Right lobe of liver (tissue), 6 donors: Measurements from ENCODE around the gene ASPG. TPM values are rescaled to one million over a fixed set of nuclear protein-coding genes. Genes with fewer than 3 reads are reported as not detected.

Experiments
- ATAC-seq, 4 donors: fragments of 200-7000 bp; cut with Tn5 transposase; one replicate each; pipeline ENCODE4 v1.9.1; 2020; ENCODE audit warnings: mild to moderate bottlenecking in 4 of 4, moderate library complexity in 4 of 4
- DNase-seq, 3 donors: peaks; one replicate each; pipeline ENCODE4 v3.0.0-alpha.2; 2020
- H3K27ac ChIP-seq, 3 donors: fragments of 200-600 bp; one replicate each; pipeline ENCODE4 v1.8.0; 2022
- H3K27me3 ChIP-seq, 2 donors: fragments of 200-600 bp; one replicate each; pipeline ENCODE4 v1.8.0; 2022
- H3K36me3 ChIP-seq, 4 donors: fragments of 200-600 bp; sonication (generic) in 1 of 4; one replicate each; pipeline versions ENCODE4 v1.5.1 to v1.8.0; 2017 to 2022; ENCODE audit warnings: control low read depth in 1 of 4
- H3K4me1 ChIP-seq, 4 donors: fragments of 200-600 bp; sonication (generic) in 1 of 4; one replicate each; pipeline versions ENCODE4 v1.5.1 to v1.8.0; 2017 to 2022; ENCODE audit warnings: control low read depth in 1 of 4
- H3K4me3 ChIP-seq, 3 donors: fragments of 200-600 bp; one replicate each; pipeline ENCODE4 v1.8.0; 2022
- H3K9me3 ChIP-seq, 4 donors: fragments of 200-600 bp; sonication (generic) in 1 of 4; one replicate each; pipeline versions ENCODE4 v1.5.1 to v1.8.0; 2017 to 2022; ENCODE audit warnings: control low read depth in 1 of 4
- POLR2A ChIP-seq: fragments of 450-650 bp; IDR thresholded peaks from one replicate; pipeline ENCODE4 v1.6.1; 2017; ENCODE audit warnings: antibody characterized with exemption, mild to moderate bottlenecking
- WGBS: methylation state at CpG from one replicate; pipeline ENCODE4 v1.1.6; 2018; ENCODE audit warnings: low coverage, low lambda C conversion rate; ENCODE audit not compliant: insufficient coverage; ENCODE audit errors: missing lambda C conversion rate; 5-methylcytosine and 5-hydroxymethylcytosine counted together
- intact Hi-C, 2 donors: fragments of 100-400 bp; cut with DNase I; formaldehyde crosslinking; loops; one replicate each; pipeline versions ENCODE4 v1.11.2 to v1.14.1; 2022
- total RNA-seq, 6 experiments: library from RNA; depleted of rRNA in 2 of 6; stranded (reverse); fragments of >200 nt in 2 of 6; fragmentation: NEBNext Ultra II Directional in 3 of 6; extraction: Animal tissue kit (Norgen Biotek cat#: 25700) in 3 of 6; gene quantifications; one replicate each; pipeline versions ENCODE4 v1.1.0 to v1.2.4, GENCODE V29; 2016 to 2023
- TF ChIP-seq, protein P1 (sequence below), 4 donors: fragments of 200-600 bp in 3 of 4; fragments of 450-650 bp in 1 of 4; IDR thresholded peaks; one replicate each; pipeline versions ENCODE4 v1.5.1 to v1.8.0; 2016 to 2022; ENCODE audit warnings: antibody characterized with exemption in 4 of 4, mild to moderate bottlenecking in 2 of 4
- donor health status: DM: no; HTN: yes; CAD: no.
- donor health status: DM: no; HTN: no; CAD: no.
- donor health status: DM: no; HTN: no; CAD: no.
- donor health status: DM: no; HTN: yes; CAD: no.
- donor health status: DM: no; HTN: yes; CAD: no.

ASPG gene
- total RNA-seq, 6 experiments from 2014 or later = 37.3 to 232 (median 110) TPM

GRCh38 chr14:104150136-104151025, 64.9 kb downstream of the ASPG start:
- DNase-seq (no peak), ATAC-seq (peak; percentile 15 to 63 (median 50))
- Histone ChIP-seq H3K4me1 (peaks cover 0 to 3% (median 0%) of the 10 kb centered on the region in 4 donors), H3K9me3 (no peaks in the 10 kb centered on the region), H3K27ac (no peak overlapping the region), H3K27me3 (no peaks in the 10 kb centered on the region), H3K4me3 (no peak overlapping the region), H3K36me3 (no peaks in the 10 kb centered on the region)
- 8% methylated on average over 5 of the region's 19 CpGs for WGBS
- TF ChIP-seq, protein P1, sequence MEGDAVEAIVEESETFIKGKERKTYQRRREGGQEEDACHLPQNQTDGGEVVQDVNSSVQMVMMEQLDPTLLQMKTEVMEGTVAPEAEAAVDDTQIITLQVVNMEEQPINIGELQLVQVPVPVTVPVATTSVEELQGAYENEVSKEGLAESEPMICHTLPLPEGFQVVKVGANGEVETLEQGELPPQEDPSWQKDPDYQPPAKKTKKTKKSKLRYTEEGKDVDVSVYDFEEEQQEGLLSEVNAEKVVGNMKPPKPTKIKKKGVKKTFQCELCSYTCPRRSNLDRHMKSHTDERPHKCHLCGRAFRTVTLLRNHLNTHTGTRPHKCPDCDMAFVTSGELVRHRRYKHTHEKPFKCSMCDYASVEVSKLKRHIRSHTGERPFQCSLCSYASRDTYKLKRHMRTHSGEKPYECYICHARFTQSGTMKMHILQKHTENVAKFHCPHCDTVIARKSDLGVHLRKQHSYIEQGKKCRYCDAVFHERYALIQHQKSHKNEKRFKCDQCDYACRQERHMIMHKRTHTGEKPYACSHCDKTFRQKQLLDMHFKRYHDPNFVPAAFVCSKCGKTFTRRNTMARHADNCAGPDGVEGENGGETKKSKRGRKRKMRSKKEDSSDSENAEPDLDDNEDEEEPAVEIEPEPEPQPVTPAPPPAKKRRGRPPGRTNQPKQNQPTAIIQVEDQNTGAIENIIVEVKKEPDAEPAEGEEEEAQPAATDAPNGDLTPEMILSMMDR (IDR thresholded peaks at IDR 0.05) = no peak
- no peak for TF ChIP-seq POLR2A
- intact Hi-C loops = no loop called here

DNA sequence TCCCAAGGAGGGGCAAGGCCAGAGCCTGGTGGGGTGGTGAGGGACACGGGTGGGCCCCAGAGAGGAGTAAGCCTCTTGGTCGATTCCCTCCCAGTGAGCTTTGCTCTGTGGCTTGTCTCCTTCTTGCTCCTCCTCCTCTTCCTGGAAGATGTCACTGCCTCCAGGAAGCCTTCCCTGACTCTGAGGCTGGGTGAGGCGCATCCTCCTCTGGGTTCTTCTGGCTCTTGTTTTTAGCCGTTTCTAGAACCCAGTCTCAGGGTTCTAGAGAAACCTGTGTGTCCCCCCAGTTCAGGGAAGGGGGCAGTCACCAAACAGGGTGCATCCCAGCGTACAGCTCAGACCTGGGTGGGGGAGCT, 65.5 kb downstream of the ASPG start:
- Histone ChIP-seq H3K36me3 (no peaks in the 10 kb centered on the region), H3K4me3 (no peak overlapping the region), H3K27ac (no peak overlapping the region), H3K27me3 (no peaks in the 10 kb centered on the region), H3K9me3 (no peaks in the 10 kb centered on the region), H3K4me1 (peaks cover 0 to 3% (median 0%) of the 10 kb centered on the region in 4 donors)
- WGBS = 70% methylated on average over 3 of the region's 5 CpGs
- TF ChIP-seq, protein P1 (IDR thresholded peaks at IDR 0.05) = no peak
- no peak for TF ChIP-seq POLR2A
- no peak for ATAC-seq
- intact Hi-C loops = no loop called here
- no peak for DNase-seq

GRCh38 chr14:104151566-104152245, 66.2 kb downstream of the ASPG start:
- 82% methylated on average over 7 of the region's 34 CpGs for WGBS
- H3K4me1 ChIP-seq = peaks cover 0 to 3% (median 0%) of the 10 kb centered on the region in 4 donors
- ATAC-seq = no peak
- H3K27me3 ChIP-seq = no peaks in the 10 kb centered on the region
- H3K36me3 ChIP-seq = no peaks in the 10 kb centered on the region
- intact Hi-C loops = no loop called here
- no peak for TF ChIP-seq POLR2A
- TF ChIP-seq, protein P1 (IDR thresholded peaks at IDR 0.05) = no peak
- no peak overlapping the region for H3K27ac ChIP-seq
- DNase-seq = no peak
- no peaks in the 10 kb centered on the region for H3K9me3 ChIP-seq
- H3K4me3 ChIP-seq = no peak overlapping the region

- no peaks in the 10 kb centered on the region for H3K9me3 ChIP-seq
- WGBS = 80% methylated on average over 2 of the region's 14 CpGs
- intact Hi-C loops = no loop called here
- ATAC-seq (no peak), DNase-seq (no peak)
- no peak for TF ChIP-seq POLR2A
- TF ChIP-seq, protein P1 (IDR thresholded peaks at IDR 0.05) = no peak
- no peak overlapping the region for H3K27ac ChIP-seq
- no peaks in the 10 kb centered on the region for H3K27me3 ChIP-seq
- peaks cover 0 to 3% (median 0%) of the 10 kb centered on the region in 4 donors for H3K4me1 ChIP-seq
- H3K36me3 ChIP-seq = no peaks in the 10 kb centered on the region
- no peak overlapping the region for H3K4me3 ChIP-seq
Measured at GRCh38 chr14:104152246-104152575, 66.7 kb downstream of the ASPG start.
